GM12891 (cell line): ENCODE data around the gene VAMP3.

ENCODE experiments used
- POLR2A ChIP-seq: IDR thresholded peaks from 2 replicates; pipeline ENCODE4 v1.6.1; 2011; ENCODE audit warnings: low read depth, low read length, control low read depth
- POLR2AphosphoS5 ChIP-seq: IDR thresholded peaks from 2 replicates; pipeline ENCODE4 v1.6.1; 2011; ENCODE audit warnings: low read depth, low read length, control low read depth
- SPI1 ChIP-seq: IDR thresholded peaks from 2 replicates; pipeline ENCODE4 v1.6.1; 2011; ENCODE audit warnings: low read depth, low read length, control low read depth
- TAF1 ChIP-seq: IDR thresholded peaks from 2 replicates; pipeline ENCODE4 v1.6.1; 2011; ENCODE audit warnings: low read depth, low read length, control low read depth

GRCh38 chr1:7770669-7770996 lies 463 bp upstream of the VAMP3 start:
- TF ChIP-seq POLR2A = no peak
- no peak for TF ChIP-seq POLR2AphosphoS5
- no peak for TF ChIP-seq TAF1
- no peak for TF ChIP-seq SPI1
